BE2C (cell line): ENCODE measurements around the gene RGL1.

Source experiments
- DNase-seq: peaks from one replicate; pipeline ENCODE4 v3.0.0-alpha.2; 2020
- H3K27me3 ChIP-seq: fragments of 250-450 bp; sonication (Bioruptor Pico); 2 replicates; pipeline ENCODE4 v1.5.1; 2020; ENCODE audit warnings: mild to moderate bottlenecking
- H3K36me3 ChIP-seq: fragments of 250-450 bp; sonication (Bioruptor Pico); 2 replicates; pipeline ENCODE4 v1.5.1; 2020; ENCODE audit warnings: mild to moderate bottlenecking
- H3K4me1 ChIP-seq: fragments of 250-450 bp; sonication (Bioruptor Pico); 2 replicates; pipeline ENCODE4 v1.5.1; 2020
- H3K4me3 ChIP-seq: 2 replicates; pipeline ENCODE4 v1.5.1; 2011; ENCODE audit warnings: low read depth, low read length
- H3K9me3 ChIP-seq: fragments of 250-450 bp; sonication (Bioruptor Pico); 2 replicates; pipeline ENCODE4 v1.5.1; 2020
- CTCF ChIP-seq: IDR thresholded peaks from 2 replicates; pipeline ENCODE4 v1.5.1; 2012; ENCODE audit warnings: mild to moderate bottlenecking, low read depth, low read length

Gene RGL1

GRCh38 chr1:183800449-183800848, 4.5 kb upstream of the RGL1 start:
- peaks cover 4% of the 10 kb centered on the region for H3K4me1 ChIP-seq
- DNase-seq: no peak
- 0 out of 2 replicates have a peak, but pooled peaks cover 2% of the 10 kb centered on the region for H3K9me3 ChIP-seq
- no peaks in the 10 kb centered on the region for H3K27me3 ChIP-seq
- H3K4me3 ChIP-seq: no peak overlapping the region
- TF ChIP-seq CTCF: no peak
- H3K36me3 ChIP-seq: no peaks in the 10 kb centered on the region

- TF ChIP-seq CTCF: no peak
Observed at GRCh38 chr1:183801649-183802048, 3.3 kb upstream of the RGL1 start.

GRCh38 chr1:183804387-183804786, 533 bp upstream of the RGL1 start:
- Histone ChIP-seq H3K9me3 (0 out of 2 replicates have a peak, but pooled peaks cover 2% of the 10 kb centered on the region), H3K27me3 (no peaks in the 10 kb centered on the region), H3K36me3 (no peaks in the 10 kb centered on the region), H3K4me3 (peak overlapping the region; percentile 72), H3K4me1 (peaks cover 12% of the 10 kb centered on the region)
- no peak for DNase-seq
- TF ChIP-seq CTCF: no peak

More at GRCh38 chr1:183801649-183802048, 3.3 kb upstream of the RGL1 start:
- DNase-seq: no peak
- Histone ChIP-seq H3K4me3 (no peak overlapping the region), H3K9me3 (0 out of 2 replicates have a peak, but pooled peaks cover 2% of the 10 kb centered on the region), H3K27me3 (no peaks in the 10 kb centered on the region), H3K4me1 (peaks cover 7% of the 10 kb centered on the region), H3K36me3 (no peaks in the 10 kb centered on the region)

- Histone ChIP-seq H3K36me3 (no peaks in the 10 kb centered on the region), H3K4me1 (peaks cover 12% of the 10 kb centered on the region), H3K4me3 (peak overlapping the region; percentile 72), H3K9me3 (0 out of 2 replicates have a peak, but pooled peaks cover 2% of the 10 kb centered on the region), H3K27me3 (no peaks in the 10 kb centered on the region)
- DNase-seq: no peak
- TF ChIP-seq CTCF: no peak
Observed at GRCh38 chr1:183806125-183806524, 1.2 kb downstream of the RGL1 start.

- H3K27me3 ChIP-seq: no peaks in the 10 kb centered on the region
- 0 out of 2 replicates have a peak, but pooled peaks cover 1% of the 10 kb centered on the region for H3K9me3 ChIP-seq
- peaks cover 12% of the 10 kb centered on the region for H3K4me1 ChIP-seq
- DNase-seq: no peak
- no peak overlapping the region for H3K4me3 ChIP-seq
- H3K36me3 ChIP-seq: no peaks in the 10 kb centered on the region
- no peak for TF ChIP-seq CTCF
Observed at GRCh38 chr1:183806675-183807074, 1.8 kb downstream of the RGL1 start.

GRCh38 chr1:183807549-183808168, 2.7 kb downstream of the RGL1 start:
- Histone ChIP-seq H3K4me1 (peaks cover 12% of the 10 kb centered on the region), H3K9me3 (no peaks in the 10 kb centered on the region), H3K4me3 (no peak overlapping the region), H3K36me3 (no peaks in the 10 kb centered on the region), H3K27me3 (no peaks in the 10 kb centered on the region)
- no peak for DNase-seq
- no peak for TF ChIP-seq CTCF
